ENCODE data around the gene FNBP1L.
"Not testable (repeated sequence)": the region's sequence is repeated elsewhere in the genome, so short reads cannot be mapped to it uniquely, and the experiment has no call there.

DNA sequence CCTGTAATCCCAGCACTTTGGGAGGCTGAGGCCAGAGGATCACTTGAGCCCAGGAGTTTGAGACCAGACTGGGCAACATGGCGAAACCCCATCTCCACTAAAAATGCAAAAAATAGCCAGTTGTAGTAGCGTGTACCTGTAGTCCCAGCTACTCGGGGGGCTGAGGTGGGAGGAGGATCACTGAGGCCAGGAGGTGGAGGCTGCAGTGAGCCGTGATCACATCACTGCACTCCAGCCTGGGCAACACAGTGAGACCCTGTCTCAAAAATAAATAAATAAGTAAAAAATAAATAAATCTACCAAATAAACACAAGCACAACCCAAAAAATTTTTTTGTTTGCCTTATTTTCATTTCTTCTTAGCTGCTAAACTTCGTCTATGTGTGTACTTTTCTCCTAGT, 34.0 kb downstream of the FNBP1L start:
- TF ChIP-seq POLR2AphosphoS5 (IDR thresholded peaks at IDR 0.05; ENCODE audit: borderline replicate concordance, low read depth, low read length); EZH2 (IDR thresholded peaks at IDR 0.05): not testable (repeated sequence)

Data from SK-N-MC (cell line).